GM19035 (cell line): ENCODE measurements around the gene GNAS.

ENCODE experiments used
- ATAC-seq: cut with Tn5 transposase; IDR thresholded peaks from one replicate; pipeline ENCODE4 v1.9.1; 2021; ENCODE audit not compliant: unreplicated experiment

GNAS gene

GRCh38 chr20:58851969-58852458 is 502 bp upstream of the GNAS start:
- no peak for ATAC-seq

- ATAC-seq = no peak
Observed at GRCh38 chr20:58853466-58853865, 950 bp downstream of the GNAS start.

DNA sequence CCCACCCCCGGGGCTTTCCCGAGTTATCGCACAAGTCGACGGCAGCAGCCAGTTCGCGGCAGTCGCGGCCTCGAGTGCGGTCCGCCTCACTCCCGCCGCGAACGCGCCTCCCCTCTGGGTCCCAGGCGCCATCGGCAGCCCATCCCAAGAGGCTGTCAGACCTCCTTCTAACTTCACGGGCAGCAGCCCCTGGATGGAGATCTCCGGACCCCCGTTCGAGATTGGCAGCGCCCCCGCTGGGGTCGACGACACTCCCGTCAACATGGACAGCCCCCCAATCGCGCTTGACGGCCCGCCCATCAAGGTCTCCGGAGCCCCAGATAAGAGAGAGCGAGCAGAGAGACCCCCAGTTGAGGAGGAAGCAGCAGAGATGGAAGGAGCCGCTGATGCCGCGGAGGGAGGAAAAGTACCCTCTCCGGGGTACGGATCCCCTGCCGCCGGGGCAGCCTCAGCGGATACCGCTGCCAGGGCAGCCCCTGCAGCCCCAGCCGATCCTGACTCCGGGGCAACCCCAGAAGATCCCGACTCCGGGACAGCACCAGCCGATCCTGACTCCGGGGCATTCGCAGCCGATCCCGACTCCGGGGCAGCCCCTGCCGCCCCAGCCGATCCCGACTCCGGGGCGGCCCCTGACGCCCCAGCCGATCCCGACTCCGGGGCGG is 1.6 kb downstream of the GNAS start:
- ATAC-seq = no peak

DNA sequence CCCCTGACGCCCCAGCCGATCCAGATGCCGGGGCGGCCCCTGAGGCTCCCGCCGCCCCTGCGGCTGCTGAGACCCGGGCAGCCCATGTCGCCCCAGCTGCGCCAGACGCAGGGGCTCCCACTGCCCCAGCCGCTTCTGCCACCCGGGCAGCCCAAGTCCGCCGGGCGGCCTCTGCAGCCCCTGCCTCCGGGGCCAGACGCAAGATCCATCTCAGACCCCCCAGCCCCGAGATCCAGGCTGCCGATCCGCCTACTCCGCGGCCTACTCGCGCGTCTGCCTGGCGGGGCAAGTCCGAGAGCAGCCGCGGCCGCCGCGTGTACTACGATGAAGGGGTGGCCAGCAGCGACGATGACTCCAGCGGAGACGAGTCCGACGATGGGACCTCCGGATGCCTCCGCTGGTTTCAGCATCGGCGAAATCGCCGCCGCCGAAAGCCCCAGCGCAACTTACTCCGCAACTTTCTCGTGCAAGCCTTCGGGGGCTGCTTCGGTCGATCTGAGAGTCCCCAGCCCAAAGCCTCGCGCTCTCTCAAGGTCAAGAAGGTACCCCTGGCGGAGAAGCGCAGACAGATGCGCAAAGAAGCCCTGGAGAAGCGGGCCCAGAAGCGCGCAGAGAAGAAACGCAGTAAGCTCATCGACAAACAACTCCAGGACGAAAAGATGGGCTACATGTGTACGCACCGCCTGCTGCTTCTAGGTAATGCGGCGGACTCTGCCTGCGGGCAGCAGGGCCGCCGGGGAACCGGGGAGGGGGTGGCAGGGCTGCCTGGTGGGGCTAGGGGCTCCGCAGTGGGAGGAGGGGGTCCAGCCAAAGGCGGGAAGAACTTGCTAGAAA is 2.3 kb downstream of the GNAS start:
- no peak for ATAC-seq

DNA sequence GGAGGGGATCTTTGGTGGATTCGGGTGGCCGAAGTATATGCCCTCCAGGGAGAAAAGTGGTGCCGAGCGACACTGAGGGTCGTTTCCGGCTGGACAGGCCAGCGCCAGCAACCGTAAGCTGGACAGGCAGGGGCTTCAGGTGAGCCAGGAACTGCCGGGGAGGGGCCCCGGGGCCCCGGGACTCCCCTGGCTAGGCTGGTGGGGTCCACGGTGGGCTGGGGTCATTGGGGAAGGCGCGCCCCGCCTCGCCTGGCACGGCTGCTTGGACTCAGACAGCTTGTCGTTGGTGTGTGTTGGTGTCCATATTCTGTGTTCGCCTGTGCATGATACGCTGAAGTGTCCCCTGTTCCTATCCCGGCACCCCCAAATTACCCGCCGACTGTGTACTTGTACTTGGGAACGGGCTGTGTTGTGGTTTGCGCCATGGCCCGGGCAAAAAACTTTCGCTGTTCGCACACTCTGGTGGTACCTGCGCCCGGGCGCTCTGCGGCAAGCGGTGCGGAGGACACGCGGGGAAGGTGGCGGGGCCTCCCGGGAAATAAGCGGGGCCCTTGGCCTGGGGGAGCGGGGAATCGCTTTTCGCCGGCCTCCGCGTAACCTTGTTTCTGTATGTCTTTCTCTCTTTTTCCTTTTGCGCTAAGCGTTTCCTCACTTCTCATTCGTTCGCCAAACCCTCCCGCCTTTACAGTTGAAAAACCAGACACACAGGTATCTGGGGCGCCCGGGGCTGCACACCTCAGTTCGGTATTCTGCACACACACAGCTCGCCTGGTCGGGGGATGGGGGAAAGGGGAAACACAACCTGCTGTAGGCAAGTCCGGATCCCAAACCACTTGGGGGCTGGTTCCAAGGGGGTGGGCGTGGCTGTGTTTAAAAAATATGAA is 3.2 kb downstream of the GNAS start:
- no peak for ATAC-seq

DNA sequence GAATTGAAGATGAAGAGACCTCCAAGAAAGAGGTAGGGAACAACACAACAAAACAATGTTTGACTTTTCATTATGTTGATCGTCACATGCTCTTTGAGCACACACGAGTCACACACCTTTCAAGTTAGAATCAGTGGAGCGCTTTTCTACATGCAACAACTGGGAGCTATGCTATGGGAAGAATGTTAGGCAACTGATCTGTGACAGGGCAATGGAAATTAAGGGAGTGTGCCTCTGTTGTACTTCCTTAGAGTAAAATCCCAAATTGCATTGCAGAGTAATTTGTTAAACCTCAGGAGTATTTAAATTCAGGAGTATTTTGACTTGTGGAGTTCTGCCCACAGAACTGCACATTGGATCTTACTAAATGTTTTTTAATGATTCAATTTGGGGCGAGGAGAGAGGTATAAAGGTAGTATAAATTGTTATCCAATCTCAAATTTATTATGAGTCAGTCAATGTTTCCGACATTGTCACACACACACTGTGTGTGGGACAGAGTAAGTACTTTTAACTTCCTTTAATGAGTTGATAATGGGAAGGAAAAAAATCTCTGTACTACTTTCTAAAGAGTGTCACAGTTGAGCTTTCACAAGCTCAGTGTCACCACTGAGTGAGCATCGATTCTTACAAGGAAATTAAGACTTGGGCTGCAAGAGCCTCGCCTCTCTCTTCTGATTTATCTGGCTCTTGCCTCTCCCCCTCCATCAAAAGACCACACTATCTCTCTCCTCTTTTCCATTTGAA is 10.7 kb downstream of the GNAS start:
- ATAC-seq = no peak

DNA sequence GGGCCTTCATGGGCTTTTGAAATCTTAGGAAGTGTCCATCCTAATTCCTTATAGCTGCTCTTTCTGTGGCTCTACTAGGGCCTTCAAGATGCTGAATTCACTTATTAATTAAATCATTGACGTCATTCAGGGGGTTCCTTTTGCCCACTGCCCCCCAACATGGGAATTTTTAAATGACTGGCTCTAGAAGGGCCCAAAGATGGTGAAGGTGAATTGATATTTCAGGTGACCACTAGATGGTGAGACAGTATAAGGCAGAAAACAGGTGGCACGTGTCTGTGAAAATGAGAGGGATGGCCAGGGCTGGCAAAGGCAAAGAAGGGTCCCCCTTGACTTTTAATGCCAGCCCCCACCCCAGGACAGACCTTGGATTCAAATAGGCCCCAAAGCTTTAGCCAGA is 11.8 kb downstream of the GNAS start:
- no peak for ATAC-seq

DNA sequence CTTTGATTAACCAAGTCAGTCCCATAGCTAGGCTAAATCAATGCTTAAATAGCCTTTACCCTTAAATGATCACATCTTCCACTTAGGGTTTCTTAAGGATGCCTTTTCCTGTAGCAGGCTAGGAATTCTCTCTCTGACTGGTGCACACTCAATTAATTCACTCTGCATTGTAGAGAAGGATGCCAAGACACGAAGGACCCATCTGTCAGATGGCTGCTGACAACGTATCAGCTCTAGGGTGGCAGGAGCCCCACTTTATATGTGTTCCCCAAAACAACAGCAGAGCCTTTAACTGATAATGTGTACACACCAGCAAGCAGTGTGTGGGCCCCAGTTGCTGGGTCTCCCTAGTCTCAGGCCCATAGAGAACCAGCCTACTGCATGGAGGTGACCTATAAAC is 13.3 kb downstream of the GNAS start:
- no peak for ATAC-seq

DNA sequence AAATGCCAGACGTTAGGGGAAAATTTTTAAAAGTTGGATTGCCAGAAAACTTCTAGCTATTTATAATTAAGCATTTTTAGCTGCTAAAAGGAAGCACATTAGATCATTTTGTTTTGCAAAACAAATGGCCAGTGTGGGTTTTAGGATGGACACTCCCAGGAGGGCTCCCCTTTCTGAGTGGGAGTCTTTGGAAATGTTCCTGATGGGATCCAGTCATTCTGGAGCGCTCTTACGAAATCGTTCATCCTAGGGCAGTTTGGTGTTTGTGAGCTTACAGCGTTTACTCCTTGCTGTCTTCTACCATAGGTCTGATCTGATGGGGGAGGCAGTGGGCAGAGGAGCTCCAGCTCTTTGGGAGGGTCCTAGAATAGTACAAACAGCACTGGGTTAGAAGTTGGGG is 14.7 kb downstream of the GNAS start:
- no peak for ATAC-seq

GRCh38 chr20:58868795-58869194 is 16.3 kb downstream of the GNAS start:
- ATAC-seq = no peak

- no peak for ATAC-seq
Observed at GRCh38 chr20:58869662-58870227, 17.2 kb downstream of the GNAS start.

- ATAC-seq = no peak
Observed at GRCh38 chr20:58870293-58871014, 17.9 kb downstream of the GNAS start.

GRCh38 chr20:58871533-58872102 is 19.1 kb downstream of the GNAS start:
- ATAC-seq = no peak

DNA sequence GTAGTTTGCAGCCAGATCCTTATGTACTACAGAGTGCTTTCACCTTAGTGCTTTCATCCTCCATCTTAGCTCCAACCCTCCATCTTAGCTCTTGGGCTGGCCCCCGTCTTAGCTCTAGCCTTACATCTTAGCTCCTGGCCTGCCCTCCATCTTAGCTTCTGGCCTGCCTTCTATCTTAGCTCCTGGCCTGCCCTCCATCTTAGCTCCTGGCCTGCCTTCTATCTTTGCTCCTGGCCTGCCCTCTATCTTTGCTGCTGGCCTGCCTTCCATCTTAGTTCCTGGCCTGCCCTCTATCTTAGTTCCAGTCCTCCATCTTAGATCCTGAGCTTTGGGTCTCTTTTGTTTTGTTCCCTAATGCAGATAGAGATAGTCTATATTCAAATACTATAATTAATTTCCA is 22.0 kb downstream of the GNAS start:
- no peak for ATAC-seq

DNA sequence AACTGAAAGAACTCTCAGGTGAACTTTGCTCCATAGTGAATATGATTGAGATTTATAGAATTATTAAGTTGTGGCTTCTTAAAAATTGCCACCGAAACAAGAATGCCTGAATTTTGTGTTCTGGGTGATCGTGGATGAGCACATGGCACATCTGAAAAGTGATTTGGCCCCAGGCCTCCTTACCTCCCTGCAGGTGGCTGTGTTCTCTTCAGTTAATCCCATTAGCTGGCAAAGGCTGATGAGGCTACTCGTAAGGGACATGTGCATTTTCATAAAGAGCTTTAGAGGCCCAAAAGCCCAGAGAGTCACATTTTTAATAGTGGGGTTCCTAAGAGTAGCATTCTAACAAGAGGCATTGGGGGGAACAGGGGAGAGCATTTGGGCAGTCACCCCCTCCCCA is 22.6 kb downstream of the GNAS start:
- no peak for ATAC-seq

GRCh38 chr20:58875541-58876134 is 23.1 kb downstream of the GNAS start:
- no peak for ATAC-seq

DNA sequence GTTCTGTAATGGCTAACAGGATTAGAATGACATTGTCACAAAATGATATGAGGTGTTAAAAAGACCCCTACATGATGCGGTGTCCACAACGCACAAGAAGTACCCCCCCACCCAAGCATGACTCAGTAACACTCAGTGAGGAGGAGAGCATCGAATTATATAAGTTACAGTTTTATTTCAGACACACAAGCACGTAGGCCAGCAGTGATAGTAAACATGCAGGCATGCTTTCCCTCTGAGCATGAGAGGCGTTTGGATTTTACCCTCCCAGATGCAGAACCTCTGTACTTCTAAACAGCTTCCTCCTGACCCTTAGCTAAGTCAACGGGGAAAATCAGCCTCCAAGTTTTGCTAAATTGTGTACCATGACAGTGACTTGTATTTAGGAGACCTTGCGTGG is 23.9 kb downstream of the GNAS start:
- ATAC-seq = no peak

DNA sequence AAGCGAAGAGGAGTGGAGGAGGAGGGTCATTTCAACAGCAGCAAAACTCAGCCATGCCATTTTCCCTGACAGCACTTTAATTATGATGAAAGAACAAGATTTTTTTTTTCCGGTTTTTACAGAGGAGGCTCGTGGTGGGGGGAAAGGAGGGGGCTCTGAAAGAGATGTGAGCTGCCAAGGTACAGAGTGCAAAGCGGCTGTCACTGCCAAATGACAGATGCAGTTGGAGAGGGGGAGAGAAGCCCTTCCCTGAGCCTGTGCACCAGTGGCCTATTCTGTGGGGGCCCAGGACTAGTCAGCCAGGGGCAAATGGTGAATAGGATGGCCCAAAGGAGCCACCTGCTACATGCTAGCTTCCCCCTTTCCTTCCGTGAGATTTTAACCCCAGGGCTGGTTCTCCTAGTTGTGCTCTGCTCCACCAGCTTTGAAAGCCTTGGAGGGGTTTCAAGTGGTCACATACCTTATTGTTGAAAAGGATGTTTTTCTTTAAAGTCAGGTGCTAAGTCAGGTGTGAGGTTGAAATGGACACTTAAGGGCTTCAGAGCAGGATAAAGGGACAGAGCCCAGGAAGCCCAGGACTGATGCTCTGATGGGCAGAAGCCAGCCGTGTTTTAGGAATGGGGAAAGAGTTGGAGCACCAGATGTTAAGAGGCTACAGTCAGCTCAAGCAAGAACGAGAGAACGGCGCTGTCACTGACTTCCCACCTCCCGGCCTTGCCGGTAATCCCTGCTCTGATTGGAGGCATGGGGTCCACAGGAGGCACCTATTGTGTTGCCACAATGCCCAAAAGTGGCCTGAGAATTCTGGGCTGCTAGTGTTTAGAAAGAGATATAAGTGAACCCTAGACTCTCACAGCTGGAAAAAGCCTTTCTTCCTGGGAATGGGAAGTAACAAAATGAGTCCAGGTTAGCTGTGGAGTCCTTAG is 24.8 kb downstream of the GNAS start:
- ATAC-seq = no peak
